GM18507 (cell line): Measurements from ENCODE around the gene YPEL4.
A peak's percentile ranks its signal among the peaks of the same experiment; 100 is the strongest.
"Not testable (repeated sequence)": the region's sequence is repeated elsewhere in the genome, so short reads cannot be mapped to it uniquely, and the experiment has no call there.

Source experiments
- DNase-seq: peaks from one replicate; pipeline ENCODE4 v3.0.0; 2011; ENCODE audit warnings: low read depth; ENCODE audit not compliant: insufficient read length; ENCODE audit errors: extremely low spot score
- FAIRE-seq: peaks from 2 replicates; lab custom pipeline; 2011; peaks lifted over from hg19 to GRCh38; lab: Jason Lieb, UNC

Gene YPEL4

DNA sequence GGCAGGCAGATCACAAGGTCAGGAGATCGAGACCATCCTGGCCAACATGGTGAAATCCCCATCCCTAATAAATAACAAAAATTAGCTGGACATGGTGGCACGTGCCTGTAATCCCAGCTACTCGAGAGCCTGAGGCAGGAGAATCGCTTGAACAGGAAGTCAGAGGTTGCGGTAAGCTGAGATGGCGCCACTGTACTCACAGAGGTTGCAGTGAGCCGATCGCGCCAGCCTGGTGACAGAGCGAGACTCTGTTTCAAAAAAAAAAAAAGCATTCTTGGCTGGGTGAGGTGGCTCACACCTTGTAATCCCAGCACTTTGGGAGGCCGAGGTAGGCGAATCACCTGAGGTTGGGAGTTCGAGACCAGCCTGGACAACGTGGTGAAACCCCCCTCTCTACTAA is 2.5 kb upstream of the YPEL4 start:
- not testable (repeated sequence) for FAIRE-seq, DNase-seq

DNA sequence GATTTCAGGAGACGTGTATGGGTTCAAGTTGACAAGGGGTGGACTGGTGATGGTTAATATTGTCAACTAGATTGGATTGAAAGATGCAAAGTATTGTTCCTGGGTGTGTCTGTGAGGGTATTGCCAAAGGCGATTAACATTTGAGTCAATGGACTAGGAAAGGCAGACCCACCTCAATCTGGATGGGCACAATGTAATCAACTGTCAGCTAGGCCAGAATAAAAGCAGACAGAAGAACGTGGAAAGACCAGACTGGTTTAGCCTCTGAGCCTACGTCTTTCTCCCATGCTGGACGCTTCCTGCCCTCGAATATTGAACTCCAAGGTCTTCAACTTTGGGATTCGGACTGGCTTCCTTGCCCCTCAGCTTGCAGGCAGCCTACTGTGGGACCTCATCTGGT is 1.7 kb upstream of the YPEL4 start:
- DNase-seq (no peak), FAIRE-seq (no peak)

DNA sequence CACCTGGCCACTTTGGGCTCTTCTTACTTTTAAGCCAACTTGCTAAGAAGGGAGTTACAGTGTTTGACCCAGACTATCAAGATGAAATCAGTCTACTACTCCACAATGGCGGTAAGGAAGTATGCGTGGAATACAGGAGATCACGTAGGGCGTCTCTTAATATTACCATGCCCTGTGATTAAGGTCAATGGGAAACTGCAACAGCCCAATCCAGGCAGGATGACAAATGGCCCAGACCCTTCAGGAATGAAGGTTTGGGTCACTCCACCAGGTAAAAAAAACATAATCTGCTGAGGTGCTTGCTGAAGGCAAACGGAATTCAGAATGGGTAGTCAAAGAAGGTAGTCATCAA is 1.0 kb upstream of the YPEL4 start:
- DNase-seq (no peak), FAIRE-seq (no peak)

DNA sequence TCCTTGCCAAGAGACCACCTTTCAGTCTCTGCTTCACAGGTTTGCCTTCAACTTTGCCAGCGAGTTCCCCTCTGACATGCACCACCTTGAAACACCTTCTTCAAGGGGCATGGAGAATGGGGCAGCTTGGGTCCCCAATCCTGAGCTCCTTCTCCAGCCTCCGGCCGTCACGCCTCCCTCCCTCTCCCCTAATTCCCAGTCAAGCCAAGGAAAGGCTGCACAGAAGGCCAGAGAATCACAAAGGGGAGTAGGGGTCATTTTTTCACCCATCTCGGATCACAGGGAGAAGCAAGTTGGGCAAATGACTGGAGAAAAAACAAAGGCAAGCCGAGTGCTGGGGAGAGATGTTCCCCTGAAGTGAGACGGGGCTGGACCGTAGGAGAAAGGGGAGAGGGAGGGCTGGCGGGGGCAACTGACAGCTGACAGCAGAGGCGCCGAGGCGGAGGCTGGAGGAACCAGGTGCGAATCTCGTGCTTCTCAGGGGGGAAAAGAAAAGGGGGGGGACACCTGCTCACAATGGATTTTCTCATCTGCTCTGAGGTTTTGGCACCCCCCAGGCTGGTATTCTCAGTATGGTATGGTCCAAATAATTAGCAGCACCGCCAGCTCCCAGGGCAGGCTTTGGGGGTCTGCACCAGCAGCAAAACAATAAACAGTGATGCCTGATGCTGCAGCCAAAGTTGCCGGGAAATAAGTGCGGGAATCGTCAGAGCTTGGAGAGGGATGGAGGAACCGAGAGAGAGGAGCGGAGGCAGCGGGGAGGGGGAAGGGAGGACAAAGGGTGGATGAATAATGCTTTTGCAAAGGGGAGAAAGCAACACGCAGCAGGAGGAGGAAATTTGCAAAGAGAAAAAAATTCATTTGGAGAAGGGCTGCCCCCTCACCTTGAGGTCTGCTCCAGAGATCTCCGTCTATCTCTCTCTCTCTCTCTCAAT is 644 bp downstream of the YPEL4 start:
- no peak for DNase-seq
- no peak for FAIRE-seq

DNA sequence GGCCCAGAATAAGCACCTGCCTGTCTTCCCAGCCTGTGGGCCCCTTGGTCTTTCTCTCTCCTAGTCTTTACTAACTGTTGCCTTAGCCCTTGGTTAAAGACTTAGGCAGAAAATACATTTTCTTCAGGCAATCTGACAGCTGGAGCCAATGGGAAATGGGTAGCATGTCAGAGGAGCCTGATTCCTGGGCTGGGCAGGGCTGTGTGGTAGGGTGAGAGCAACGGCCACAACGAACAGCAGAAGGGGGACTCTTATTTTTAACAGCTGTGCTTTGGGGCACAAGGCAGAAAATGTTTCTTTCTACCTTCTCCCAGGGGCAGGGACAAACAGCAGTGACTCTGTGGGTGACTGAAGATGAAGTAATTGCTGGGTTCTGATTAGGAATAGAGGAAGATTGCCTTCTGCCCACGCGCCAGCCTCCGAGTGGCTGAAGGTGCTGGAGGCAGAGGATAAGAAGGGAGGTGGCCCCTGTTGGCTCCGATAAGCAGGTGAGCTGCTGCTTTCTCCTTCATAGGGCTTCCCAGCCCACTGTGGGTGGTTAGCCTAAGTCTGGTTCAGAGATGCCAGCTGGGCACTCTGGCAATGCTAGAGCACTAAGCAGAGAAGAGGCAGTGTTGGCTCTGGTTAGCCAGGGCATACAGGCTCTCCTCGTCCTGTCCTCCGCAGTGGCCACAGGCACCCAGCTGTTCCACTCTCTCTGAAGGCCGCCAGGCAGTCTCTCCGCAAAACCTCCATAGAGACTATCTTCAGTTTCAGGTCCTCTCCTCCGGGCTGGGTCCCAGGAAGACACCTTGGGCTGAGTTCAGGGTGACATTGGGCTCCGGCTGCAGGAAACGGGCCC is 1.5 kb downstream of the YPEL4 start:
- FAIRE-seq (no peak), DNase-seq (no peak)

DNA sequence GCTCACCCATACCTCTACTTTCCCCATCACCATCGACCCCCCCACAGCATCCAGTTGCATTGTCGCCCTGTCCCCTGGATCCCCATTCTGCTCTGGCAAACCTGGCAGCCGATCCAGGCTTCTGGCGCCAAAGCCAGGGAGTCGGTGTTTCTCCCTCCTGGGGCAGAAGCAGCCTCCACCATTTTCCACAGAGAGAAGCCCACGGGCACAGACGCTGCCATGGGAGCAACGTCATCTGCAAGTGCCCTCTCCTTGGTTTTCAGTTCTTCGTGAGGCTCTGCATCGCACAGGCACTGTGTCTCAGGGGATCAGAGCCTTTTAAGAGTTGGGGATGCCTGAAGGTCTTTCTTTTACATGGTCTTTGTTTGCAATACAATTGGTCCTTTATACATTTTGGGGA is 2.3 kb downstream of the YPEL4 start:
- DNase-seq = no peak
- no peak for FAIRE-seq

DNA sequence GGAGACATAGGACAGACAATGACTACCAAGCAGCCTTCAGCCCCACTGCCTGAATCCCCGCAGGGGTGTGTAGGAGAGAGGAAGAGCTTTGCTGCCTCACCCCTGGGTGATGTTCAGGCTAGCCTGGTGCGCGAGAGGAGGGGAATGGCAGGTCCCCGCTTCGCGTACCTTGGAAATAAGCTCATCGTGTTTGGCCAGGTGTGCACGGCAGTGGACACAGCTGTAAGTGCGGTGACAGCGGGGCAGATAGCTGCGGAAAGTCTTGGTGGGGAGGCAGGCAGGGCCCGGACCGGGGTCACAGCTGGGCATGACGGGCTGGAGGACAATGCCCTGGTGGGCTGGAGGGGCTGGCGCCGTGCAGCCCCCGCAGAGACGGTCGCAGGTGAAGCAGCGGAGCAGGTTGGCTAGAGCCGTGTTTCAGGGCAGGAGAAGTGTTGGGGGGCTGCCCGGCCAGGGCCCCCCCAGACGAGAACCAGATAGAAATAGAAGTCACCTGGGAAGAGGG is 2.9 kb downstream of the YPEL4 start:
- DNase-seq (no peak), FAIRE-seq (no peak)

DNA sequence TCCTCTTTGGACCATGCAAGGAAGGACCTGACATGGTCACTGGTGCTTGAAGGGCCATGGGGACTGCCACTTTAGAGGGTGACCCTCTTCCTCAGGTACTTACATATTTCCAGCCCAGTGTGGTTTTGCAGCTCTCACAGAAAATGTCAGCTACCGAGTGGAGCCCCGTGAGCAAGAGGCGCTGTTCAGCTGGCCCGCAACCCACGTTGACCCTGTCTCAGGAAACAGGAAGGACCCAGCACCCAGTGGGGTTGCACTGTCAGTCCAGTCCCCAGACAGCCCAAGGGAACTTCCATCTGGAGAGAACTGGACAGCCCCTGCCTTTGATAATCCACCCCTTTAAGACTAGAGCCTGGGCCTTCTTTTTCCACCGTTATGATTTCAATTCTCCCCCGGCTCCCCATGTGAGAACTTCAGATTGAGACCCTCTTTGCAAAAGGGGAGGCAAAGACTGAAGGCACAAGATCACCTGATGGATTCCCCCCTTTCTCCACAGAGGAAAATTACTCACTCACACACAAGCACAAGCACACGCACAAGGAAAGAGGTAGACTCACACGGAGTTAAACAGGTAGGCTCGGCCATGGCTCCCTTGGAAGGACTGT is 3.4 kb downstream of the YPEL4 start:
- no peak for DNase-seq
- no peak for FAIRE-seq

DNA sequence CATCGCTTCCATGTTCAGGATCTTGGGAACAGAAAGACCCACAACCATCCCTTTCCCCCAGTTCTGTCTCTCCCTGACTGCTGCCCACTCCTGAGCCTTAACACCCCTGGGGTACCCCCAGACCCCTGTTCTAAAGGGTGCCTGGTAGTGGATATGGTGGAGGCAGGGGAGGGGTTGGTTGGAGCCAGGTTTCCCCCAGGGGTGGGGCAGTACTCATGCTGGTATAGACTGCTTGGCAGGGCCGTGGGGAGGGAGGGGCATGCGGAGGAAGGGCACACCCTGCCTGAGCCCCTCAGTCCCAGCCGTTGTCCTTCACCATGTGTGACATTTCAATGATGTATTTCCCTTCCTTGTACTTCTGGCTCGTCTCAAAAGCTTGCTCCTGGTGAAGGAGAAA is 4.0 kb downstream of the YPEL4 start:
- FAIRE-seq = no peak
- no peak for DNase-seq

DNA sequence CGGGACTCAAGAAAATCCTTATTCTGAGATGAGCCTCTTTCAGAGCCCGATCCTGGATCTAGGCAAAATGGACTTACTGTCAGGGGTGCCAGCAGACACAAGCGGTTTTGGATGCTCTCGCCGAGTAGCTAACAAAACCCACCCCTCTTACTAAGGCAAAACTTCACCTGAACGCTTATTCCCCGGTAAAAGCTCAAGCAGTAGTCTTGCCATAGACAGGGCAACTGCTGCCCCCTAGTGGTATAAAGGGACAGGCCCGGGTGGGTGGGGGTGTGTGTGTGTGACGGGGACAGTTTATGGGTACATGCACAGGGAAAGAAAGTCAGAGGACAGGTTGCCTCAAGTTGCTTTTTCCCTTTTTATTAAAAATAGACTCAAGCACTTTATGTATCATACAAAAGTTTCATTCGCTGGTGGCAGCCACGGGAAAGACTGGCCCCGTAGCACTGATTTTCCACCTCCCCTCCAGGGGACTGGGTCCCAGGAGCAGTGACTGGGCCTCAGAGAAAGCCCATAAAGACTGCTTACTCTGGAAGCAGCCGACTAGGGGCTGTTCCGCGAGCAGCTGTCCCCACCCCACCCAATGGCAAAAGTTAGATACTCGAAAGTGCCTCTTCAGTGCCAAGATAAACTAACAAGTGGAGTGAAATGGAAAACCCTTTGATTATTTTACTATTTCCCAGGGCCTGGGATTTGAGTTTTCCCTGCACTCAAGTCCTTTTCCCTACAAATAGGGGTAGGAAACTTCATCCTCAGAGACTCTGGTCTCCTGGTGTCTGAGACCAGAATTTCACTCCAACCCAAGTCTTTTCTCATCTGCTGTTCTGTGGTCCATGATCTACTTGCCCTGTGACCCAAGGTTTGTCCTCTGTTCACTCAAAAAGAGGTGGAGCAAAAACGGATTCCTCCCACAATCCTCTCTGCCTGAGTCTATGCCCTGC is 4.7 kb downstream of the YPEL4 start:
- FAIRE-seq (peak; percentile 80), DNase-seq (peak; percentile 72)

DNA sequence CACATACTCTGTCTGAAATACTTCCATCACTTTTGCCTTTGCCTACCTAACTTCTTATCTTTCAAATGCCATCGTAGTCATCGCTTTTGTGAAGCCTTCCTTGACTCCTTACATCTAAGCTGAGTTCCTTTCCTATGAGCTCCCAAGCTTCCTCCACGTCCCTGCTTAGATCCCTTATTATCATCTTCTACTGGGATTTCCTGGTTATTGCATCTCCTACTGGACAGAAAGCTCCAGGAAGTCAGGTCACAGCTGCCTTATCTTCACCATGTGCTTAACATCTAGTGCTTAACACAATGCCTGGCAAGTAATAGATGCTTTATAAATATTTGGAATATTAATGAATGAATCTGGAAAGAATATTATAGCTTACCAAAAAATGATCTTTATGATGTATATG is 5.9 kb downstream of the YPEL4 start:
- FAIRE-seq = no peak
- no peak for DNase-seq

DNA sequence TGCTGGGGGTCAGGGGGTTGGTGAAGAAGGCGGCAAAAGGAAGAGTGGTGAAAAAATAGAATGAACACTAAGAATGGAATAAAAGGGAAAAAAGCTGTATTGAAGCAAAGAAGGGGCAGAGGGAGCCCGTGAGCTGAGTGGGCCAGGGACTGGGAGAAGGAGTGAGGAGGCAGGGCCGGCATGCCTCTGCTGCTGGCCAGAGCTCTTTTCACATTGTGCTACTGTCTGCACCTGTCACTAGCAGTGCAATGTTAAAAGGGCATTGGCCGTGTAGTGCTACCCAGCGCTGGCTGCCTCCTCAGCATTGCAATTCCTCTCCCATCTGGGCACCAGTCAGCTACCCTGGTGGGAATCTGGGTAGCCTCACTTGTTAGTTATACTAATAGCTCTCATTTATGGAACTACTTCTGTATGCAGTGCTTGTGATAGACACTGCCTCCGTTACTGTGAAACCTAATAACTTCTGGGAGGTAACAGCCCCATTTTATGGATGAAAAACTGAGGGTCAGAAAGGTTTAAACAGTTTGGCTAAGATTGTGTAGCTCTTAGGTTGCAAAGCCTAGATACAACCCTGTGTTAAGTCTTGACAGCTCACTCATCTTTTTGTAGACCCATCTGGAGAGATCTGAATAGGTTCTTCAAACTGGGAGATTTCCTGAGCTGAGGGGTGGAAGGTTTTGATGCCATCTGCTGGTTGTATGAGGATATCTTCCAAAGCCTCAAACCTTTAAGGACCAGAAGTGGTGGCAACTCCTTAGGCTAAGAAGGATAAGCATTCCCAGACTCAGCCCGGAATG is 8.5 kb downstream of the YPEL4 start:
- FAIRE-seq = peak; percentile 81

DNA sequence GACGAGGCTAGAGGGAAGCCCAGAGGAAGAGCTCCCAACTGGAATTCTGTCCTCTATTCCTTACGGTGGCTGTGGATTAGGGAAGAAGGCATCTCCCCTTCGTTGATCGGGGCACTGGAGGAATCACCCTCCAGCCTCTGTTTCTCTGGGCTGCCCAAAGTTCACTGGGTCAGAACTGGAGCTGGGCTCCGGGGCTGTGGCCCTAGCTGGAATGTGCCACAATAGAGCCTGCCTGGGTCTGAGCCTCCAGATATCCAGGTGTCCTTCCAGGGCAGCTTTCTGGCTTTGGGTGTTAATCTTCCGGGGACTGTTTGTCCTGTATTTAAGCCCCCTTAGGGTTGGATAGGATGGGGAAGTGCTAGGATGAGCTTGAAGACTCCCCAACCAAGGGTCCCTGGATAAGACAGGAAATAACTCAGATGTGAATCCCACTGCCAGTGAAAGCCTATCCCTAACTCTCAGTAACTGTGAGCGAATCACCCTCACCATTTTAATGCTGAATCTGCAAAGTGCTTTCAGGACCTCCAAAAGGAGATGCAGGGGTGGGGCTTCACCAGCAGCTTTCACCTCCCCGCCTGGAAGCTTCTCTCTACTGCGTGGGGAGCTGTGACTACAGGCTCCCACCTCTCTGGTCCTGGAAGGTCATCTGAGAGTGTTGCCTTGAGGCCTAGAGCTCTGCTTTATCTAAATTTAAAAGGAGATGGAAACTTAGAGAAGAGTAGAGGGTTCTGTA is 9.5 kb downstream of the YPEL4 start:
- DNase-seq = no peak
- no peak for FAIRE-seq

More for the DNA sequence above, 8.5 kb downstream of the YPEL4 start:
- no peak for DNase-seq

DNA sequence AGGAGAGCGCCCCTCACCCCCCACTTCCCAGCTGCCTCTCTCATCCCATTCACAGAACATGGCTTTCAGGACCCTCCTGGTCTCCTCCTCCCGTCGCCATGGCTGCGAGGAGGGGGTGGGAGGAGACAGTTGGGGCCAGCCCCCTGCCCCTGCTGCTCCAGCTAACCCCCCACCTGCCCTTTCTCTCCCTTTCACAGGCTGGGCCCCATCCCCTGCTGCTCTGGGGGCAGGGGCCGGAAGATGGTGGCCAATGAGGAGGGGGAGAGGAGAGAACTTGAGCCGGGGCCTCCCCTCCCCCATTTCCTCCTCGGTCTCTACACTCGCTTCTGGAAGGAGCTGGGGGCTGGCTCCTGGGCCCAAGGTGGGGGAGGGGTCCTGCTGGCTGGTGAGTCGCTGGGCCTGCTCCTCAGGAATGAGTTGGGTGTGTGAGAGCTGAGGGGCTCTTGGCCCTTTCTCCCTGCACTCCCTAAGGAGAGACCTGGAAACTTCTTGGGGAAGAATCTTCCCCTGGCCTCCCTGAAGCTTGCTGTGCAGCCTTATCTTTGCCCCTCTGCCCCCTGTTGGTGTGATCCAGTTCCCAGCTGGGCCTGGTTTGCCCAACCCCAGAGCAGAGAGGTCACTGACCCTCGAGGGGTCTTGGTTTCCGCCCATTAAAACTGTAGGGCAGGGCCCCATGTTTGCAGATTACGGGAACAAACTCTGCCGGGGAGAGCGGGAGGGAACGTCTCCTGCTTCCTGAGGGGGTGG is 10.2 kb downstream of the YPEL4 start:
- DNase-seq = no peak
- no peak for FAIRE-seq

DNA sequence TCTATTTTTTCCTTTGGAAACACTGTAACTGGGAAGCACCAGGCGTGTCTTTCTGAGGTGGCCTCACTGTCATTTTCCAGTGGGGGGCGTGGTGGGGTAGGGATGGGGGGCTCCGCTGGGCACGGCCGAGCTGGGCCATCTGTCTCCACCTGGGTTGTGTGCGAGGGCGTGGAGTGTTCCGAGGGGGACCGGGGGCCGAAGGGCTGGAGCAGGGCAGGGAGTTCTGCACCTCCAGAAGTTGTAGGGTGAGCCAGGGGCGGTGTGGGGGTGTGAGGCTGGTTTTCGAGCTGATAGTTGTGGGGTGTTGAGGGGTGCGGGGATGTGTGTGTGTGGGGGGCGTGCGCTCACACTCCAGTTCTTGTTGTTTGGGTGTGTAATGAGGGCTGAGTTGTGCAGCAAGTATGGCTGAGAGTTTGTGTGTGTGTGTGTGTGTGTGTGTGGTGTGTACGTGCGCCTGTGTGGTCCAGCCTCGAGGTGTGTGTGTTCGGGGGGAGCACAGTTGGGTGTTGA is 10.8 kb downstream of the YPEL4 start:
- FAIRE-seq (no peak), DNase-seq (no peak)

DNA sequence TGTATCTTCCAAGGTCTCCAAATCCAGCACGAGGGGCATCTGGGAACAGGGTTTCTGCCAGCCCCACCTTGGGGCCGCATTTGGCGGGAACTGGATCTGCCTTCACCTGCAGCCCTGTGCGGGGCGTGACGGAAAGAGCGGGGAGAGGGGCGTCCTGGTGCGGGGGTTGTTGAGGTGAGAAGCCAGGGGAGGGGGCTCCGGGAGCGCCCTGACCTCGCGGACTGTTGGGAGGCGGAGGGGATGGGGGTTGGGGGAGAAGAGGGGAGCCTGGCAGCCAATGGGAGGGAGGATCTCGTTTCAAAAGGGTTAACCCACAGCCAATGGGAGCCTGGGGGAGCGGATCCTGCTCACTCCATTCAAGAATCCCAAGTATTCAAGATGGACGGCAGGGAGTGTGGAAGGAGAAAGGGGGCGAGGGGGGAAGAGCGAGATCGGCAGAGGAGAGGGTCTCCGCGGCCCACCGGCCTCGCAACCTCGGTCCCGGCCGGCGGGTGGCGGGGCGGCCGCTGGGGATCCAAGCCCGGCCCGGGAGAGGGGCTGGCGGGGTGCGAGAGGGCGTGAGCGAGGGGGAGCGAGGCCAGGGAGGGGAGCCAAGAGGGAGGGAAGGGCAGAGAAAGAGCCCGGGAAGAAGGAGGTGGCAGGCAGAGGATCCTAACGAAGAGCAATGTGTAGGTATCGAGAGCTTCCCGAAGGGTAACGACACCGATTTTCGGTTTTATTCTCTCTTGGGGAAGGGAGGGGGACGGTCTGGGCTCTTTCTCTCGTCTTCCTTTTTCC is 11.5 kb downstream of the YPEL4 start:
- DNase-seq (no peak), FAIRE-seq (peak; percentile 55)
